Psoas muscle (tissue), 8 donors: Measurements from ENCODE around the gene GRAMD1B. TPM values are rescaled to one million over a fixed set of nuclear protein-coding genes. Genes with fewer than 3 reads are reported as not detected.
A peak's percentile ranks its signal among the peaks of the same experiment; 100 is the strongest.

Experiments used
- ATAC-seq, 4 donors: fragments of 200-7000 bp; cut with Tn5 transposase; one replicate each; pipeline ENCODE4 v1.9.1; 2020; ENCODE audit warnings: moderate library complexity in 3 of 4, mild to moderate bottlenecking in 2 of 4
- DNase-seq, 2 donors: peaks; one replicate each; pipeline ENCODE4 v3.0.0-alpha.2; 2020
- H3K27ac ChIP-seq: fragments of 200-600 bp; one replicate; pipeline ENCODE4 v1.8.0; 2022
- H3K27me3 ChIP-seq, 3 donors: fragments of 200-600 bp in 1 of 3; one replicate each; pipeline versions ENCODE4 v1.6.1 to v1.8.0; 2013 to 2022; ENCODE audit warnings: low read length in 2 of 3, mild to moderate bottlenecking in 2 of 3, moderate library complexity in 1 of 3; ENCODE audit not compliant: insufficient read depth in 3 of 3
- H3K36me3 ChIP-seq, 2 donors: fragments of 200-600 bp in 1 of 2; one replicate each; pipeline versions ENCODE4 v1.6.1 to v1.8.0; 2013 to 2022; ENCODE audit warnings: low read depth in 1 of 2, mild to moderate bottlenecking in 1 of 2, moderate library complexity in 1 of 2; ENCODE audit not compliant: insufficient read depth in 1 of 2
- H3K4me1 ChIP-seq: fragments of 200-600 bp; one replicate; pipeline ENCODE4 v1.8.0; 2022
- H3K4me3 ChIP-seq: fragments of 200-600 bp; one replicate; pipeline ENCODE4 v1.8.0; 2022; ENCODE audit warnings: mild to moderate bottlenecking
- H3K9me3 ChIP-seq: fragments of 200-600 bp; one replicate; pipeline ENCODE4 v1.8.0; 2022
- WGBS, 3 donors: extraction: QIAGEN DNeasy Blood & Tissue Kit; methylation state at CpG; one replicate each; pipeline versions ENCODE4 v1.1.6 to v1.1.7; 2013; 5-methylcytosine and 5-hydroxymethylcytosine counted together
- intact Hi-C, 2 donors: fragments of 100-400 bp; cut with DNase I; formaldehyde crosslinking; loops; one replicate each; pipeline versions ENCODE4 v1.11.0 to v1.14.2; 2022
- polyA plus RNA-seq, 3 donors: library from polyadenylated mRNA; stranded (reverse); fragments of 200-250 nt; gene quantifications; one replicate each; pipeline ENCODE4 v1.2.3, GENCODE V29; 2013
- total RNA-seq, 4 donors: library from RNA; stranded (reverse); fragmentation: NEBNext Ultra II Directional in 2 of 4; extraction: Animal tissue kit (Norgen Biotek cat#: 25700) in 2 of 4; gene quantifications; one replicate each; pipeline versions ENCODE4 v1.2.1 to v1.2.4, GENCODE V29; 2021 to 2023
- TF ChIP-seq, protein P1 (sequence below): fragments of 200-600 bp; IDR thresholded peaks from one replicate; pipeline ENCODE4 v1.8.0; 2022; ENCODE audit warnings: antibody characterized with exemption
- donor health status: healthy with polysubstance abuse.
- donor health status: DM: no; HTN: no; CAD: no; lungs with moderate emphysema.
- donor health status: Bipolar disorder and iron deficiency.
- donor health status: healthy.
- donor health status: DM: yes; HTN: yes; CAD: no.
- donor health status: DM: no; HTN: no; CAD: no.
- donor health status: DM: no; HTN: no; CAD: no.
- donor health status: DM: yes; HTN: yes; CAD: no.

GRAMD1B gene
- total and polyA plus RNA-seq, 7 donors = 0.67 to 24.0 (median 6.8) TPM

GRCh38 chr11:123421589-123421988, 8.5 kb upstream of the GRAMD1B start:
- no peak for ATAC-seq
- TF ChIP-seq, protein P1, sequence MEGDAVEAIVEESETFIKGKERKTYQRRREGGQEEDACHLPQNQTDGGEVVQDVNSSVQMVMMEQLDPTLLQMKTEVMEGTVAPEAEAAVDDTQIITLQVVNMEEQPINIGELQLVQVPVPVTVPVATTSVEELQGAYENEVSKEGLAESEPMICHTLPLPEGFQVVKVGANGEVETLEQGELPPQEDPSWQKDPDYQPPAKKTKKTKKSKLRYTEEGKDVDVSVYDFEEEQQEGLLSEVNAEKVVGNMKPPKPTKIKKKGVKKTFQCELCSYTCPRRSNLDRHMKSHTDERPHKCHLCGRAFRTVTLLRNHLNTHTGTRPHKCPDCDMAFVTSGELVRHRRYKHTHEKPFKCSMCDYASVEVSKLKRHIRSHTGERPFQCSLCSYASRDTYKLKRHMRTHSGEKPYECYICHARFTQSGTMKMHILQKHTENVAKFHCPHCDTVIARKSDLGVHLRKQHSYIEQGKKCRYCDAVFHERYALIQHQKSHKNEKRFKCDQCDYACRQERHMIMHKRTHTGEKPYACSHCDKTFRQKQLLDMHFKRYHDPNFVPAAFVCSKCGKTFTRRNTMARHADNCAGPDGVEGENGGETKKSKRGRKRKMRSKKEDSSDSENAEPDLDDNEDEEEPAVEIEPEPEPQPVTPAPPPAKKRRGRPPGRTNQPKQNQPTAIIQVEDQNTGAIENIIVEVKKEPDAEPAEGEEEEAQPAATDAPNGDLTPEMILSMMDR = no peak
- whole genome bisulfite sequencing, 3 donors = 34 to 69% (median 38%) methylated on average over 1 of the region's 1 CpG
- intact Hi-C loops = no loop called here
- Histone ChIP-seq H3K4me1 (no peaks in the 10 kb centered on the region), H3K4me3 (no peak overlapping the region), H3K36me3 (no peaks in the 10 kb centered on the region), H3K27ac (no peak overlapping the region), H3K27me3 (no peaks in the 10 kb centered on the region), H3K9me3 (no peaks in the 10 kb centered on the region)
- DNase-seq = no peak

GRCh38 chr11:123425367-123425766, 4.7 kb upstream of the GRAMD1B start:
- intact Hi-C loops = no loop called here

DNA sequence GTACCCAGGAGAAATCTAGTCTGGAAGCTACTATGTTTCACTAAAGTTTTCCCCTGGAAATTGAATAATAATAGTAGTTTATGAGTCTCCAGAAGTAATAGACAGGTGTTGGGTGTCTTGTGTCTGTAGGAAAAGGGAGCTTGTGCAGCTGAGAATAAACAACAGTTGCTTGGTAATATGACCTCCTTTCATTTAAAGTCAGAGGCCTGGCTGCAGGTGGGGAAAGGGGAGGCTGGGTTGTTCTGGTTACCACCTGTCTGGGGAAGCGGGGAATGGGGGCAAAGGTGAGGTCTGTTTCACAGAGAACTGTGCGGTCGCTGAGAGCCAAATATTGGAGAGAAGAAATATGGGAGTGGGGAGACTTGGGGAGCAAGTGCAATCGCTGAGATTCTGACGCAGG, 3.3 kb upstream of the GRAMD1B start:
- ATAC-seq = peak; percentile 27 to 63 (median 38)
- TF ChIP-seq, protein P1 = no peak
- Histone ChIP-seq H3K4me1 (peaks cover 10% of the 10 kb centered on the region), H3K9me3 (no peaks in the 10 kb centered on the region), H3K36me3 (no peaks in the 10 kb centered on the region), H3K27ac (peak overlapping the region; percentile 46), H3K27me3 (peaks cover 0 to 13% (median 2%) of the 10 kb centered on the region in 3 donors), H3K4me3 (no peak overlapping the region)
- WGBS, 3 donors = 37 to 55% (median 43%) methylated on average over 5 of the region's 5 CpGs
- no peak for DNase-seq
- intact Hi-C loops = no loop called here

More at GRCh38 chr11:123425367-123425766, 4.7 kb upstream of the GRAMD1B start:
- H3K27me3 ChIP-seq = peaks cover 0 to 2% (median 0%) of the 10 kb centered on the region in 3 donors
- TF ChIP-seq, protein P1 = no peak
- H3K9me3 ChIP-seq = no peaks in the 10 kb centered on the region
- no peak overlapping the region for H3K4me3 ChIP-seq
- WGBS, 3 donors = 89 to 95% (median 91%) methylated on average over 4 of the region's 4 CpGs
- ATAC-seq (no peak), DNase-seq (no peak)
- no peak overlapping the region for H3K27ac ChIP-seq
- no peaks in the 10 kb centered on the region for H3K36me3 ChIP-seq
- peaks cover 7% of the 10 kb centered on the region for H3K4me1 ChIP-seq

DNA sequence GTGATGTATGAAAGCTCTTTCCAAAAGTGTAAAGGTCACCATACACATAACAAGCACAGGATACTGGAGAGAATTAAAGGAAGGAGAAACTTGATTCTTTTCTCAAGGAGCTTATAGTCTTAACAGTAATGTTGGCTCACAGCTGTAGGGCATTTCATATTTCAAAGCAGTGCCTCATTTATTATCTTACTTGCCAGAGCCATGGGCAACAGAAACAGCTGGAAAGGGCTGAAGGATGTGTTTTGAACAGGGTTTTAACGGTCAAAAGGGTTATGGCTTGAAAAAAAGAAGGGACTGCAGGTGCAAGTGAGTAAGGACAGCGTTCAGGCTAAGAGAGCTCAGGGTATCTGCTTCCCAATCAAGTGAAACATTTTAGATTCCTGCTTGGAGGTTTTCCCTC, 2.7 kb upstream of the GRAMD1B start:
- no peak overlapping the region for H3K4me3 ChIP-seq
- no peak for DNase-seq
- intact Hi-C loops = no loop called here
- WGBS, 3 donors = 7 to 27% (median 24%) methylated on average over 2 of the region's 2 CpGs
- peaks cover 10% of the 10 kb centered on the region for H3K4me1 ChIP-seq
- TF ChIP-seq, protein P1 = no peak
- H3K27me3 ChIP-seq = peaks cover 0 to 13% (median 2%) of the 10 kb centered on the region in 3 donors
- H3K27ac ChIP-seq = peak overlapping the region; percentile 46
- ATAC-seq = no peak
- no peaks in the 10 kb centered on the region for H3K9me3 ChIP-seq
- no peaks in the 10 kb centered on the region for H3K36me3 ChIP-seq

DNA sequence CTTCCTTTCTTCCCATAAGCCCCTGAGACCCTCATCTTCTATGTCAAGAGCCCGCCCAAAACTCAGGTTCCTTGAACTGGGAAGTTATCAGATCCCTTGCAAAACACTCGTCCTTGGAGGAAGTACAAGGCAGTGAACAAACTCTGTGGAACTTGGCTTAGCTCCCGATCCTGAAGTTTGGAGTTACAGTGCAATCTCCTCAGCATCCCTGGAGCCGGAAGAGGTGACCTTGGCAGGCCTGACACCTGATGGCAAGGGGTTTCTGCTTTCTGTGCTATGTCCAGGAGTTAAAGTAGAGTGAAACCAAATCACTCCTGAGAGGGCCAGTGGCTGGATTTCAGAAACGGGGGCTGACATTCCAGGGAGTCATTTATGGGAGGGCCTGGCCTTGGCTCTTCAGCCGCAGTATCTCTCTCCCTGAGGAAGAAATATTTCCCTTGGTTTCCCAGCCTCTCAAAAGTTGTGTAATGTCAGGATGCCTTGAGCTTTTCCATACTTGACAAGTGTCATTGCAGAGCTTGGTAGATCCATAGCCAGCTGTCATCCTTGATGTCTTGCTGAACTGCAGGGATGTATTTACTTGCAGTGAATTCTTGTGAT, 1.9 kb upstream of the GRAMD1B start:
- TF ChIP-seq, protein P1 = no peak
- Histone ChIP-seq H3K4me3 (no peak overlapping the region), H3K4me1 (peaks cover 10% of the 10 kb centered on the region), H3K27ac (peak overlapping the region; percentile 46), H3K36me3 (no peaks in the 10 kb centered on the region), H3K9me3 (no peaks in the 10 kb centered on the region), H3K27me3 (peaks cover 0 to 13% (median 2%) of the 10 kb centered on the region in 3 donors)
- DNase-seq (no peak), ATAC-seq (no peak)
- 29 to 43% (median 33%) methylated on average over 6 of the region's 6 CpGs for WGBS, 3 donors
- intact Hi-C loops = no loop called here
